HG03103 (cell line): ENCODE measurements around the gene ELL2.

Source experiments
- ATAC-seq: cut with Tn5 transposase; IDR thresholded peaks from one replicate; pipeline ENCODE4 v1.9.1; 2021; ENCODE audit warnings: low read depth; ENCODE audit not compliant: unreplicated experiment

Gene ELL2

DNA sequence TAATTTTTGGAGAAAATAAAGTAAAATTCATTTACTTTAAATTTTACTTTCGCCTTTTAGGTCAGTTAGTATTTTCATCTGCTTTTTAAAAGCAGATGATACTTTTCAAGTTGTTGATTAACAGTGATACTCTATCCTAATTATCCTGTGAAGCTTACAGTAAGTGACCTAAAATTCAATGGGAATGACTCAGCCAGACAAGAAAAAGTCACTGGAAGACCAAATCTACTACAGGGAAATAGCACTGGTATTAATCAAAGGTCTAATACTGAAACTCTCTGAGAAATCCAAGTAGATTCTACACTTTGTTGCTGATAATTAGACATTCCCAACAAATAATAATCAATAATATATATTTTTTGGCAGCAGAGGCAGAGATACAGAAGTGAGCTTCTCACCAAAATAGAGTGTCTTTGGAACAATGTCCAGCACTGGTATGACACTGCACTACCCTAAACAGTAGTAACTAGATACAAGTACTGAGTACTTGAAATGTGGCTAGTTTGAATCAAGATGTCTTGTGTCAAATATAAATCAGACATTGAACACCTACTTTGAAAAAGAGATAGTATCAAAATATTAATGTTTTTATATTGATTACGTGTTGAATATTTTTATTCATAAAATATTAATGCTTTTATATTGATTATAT lies 22.8 kb upstream of the ELL2 start:
- ATAC-seq = no peak

DNA sequence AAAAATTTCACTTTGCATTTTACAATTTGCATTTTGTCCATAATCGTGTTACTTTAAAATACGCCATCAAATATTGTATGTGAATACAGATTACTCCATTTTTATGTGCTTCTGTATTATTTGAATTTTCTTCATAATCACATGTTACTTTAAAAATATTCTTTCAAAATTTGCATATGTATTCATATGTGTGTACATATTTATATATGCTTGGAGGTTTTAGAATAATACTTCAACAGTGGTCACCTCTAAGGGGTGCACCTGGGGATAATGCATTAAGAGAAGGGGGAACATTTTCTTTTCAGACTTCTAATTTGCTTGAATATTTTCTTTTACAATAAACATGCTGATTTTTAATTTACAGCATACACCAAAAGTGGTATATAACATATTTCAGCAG lies 21.9 kb upstream of the ELL2 start:
- ATAC-seq = no peak

DNA sequence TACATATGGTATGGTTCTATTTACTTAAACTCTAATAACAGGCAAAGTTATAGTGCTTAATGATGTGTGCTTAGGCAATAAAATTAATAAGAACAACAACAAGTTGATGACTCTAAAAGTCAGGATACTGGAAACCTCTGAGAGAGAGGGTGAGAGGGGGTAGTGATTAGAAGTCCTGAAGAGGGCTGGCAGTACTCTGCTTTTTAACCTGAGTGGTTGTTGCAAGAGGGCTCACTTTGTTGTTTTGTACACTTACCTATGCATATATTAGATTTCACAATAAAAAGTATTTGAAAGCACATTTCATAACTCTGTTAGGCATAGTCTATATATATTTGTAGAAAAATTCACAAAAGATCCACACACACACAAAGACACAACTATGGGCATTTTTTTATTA lies 21.4 kb upstream of the ELL2 start:
- ATAC-seq = no peak

DNA sequence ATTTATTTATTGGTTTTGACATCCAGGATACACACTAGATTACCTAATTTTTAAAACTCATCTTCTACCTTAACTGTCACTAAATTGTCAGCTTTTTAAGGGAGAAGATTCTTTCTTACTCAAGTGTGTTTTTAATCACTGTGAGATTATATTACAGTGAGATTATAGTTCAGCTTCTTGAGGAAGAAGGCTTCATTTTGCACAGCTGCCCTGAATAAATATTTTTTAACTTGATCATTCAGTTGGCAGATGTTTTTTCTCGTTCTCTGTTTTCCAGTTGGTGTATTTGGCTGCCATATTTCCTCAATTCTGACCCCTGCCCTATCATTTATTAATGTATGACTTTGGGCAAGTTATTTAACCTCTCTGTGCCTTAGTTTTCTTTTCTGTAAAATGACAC lies 15.0 kb upstream of the ELL2 start:
- no peak for ATAC-seq

DNA sequence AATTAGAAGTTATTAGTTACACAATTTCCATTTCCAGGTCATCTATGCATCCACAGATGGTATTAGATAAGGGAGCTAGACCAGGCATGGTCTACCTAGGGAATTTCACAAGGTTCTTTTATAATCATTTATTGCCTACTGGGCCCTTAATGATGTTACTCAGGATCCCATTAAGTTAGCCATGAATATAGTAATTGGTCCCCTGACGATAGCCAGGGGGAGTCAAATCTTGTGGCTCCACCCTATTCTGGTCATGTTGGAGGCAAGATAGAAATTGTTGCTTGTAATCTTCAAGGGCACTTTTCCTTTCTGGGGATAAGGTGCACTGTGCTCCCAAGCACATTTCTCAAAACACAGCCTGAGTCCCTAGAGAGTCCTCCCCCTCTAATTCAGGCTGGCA lies 14.1 kb upstream of the ELL2 start:
- ATAC-seq = no peak

DNA sequence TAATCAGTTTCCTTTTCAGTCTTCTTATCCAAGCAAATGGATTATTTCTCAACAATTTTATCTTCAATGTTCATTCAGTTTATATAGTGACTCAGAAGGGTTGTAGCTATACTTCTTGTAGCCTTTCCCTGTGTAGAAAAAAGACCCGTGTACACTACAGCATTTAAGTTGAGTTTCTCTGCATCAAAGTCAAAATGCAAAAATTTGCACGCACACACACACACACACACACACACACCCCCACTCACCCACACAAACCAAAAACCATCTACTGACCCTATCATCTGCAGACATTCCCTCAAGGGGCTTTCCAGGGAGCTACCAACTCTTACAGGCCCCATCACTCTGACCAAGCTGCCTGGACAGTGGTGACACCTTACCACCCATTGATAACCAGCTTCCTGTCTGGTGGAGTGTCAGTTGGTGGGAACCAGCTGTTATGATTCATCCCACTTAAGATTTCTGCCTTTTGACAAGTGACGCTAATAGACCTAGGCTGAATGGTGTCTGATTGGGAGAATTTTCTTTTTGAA lies 12.2 kb upstream of the ELL2 start:
- no peak for ATAC-seq

DNA sequence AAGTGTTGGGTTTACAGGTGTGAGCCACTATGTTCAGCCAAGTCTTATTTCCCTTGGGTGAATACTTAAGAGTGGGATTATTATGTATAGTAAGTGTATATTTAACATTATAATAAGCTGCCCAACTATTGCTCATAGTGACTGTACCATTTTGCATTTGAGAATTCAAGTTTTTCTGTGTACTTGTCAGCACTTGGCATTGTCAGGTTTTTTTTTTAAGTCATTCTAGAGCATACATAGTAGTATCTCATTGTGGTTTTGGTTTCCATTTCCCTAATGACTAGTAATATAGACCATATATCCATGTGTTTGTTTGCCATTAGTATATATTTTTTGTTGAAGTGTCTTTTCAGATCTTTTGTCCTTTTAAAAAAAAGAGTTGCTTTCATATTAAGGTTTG lies 10.5 kb upstream of the ELL2 start:
- ATAC-seq = no peak

DNA sequence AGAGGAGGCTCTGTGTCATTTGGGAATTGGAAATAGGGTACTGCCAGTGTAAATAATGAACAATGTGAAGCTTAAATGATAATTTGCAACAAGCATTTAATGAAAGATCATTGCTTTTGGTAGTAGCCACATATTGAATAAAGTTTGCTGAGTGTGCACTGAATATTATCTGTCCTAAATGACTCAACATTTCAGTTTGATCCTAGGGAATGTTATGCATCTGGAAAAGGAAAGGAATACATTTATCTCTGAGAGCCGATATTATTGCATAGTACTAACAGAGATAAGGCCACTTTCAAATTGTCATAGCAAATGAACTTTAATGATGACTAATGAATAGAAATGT lies 8.7 kb upstream of the ELL2 start:
- ATAC-seq = no peak

DNA sequence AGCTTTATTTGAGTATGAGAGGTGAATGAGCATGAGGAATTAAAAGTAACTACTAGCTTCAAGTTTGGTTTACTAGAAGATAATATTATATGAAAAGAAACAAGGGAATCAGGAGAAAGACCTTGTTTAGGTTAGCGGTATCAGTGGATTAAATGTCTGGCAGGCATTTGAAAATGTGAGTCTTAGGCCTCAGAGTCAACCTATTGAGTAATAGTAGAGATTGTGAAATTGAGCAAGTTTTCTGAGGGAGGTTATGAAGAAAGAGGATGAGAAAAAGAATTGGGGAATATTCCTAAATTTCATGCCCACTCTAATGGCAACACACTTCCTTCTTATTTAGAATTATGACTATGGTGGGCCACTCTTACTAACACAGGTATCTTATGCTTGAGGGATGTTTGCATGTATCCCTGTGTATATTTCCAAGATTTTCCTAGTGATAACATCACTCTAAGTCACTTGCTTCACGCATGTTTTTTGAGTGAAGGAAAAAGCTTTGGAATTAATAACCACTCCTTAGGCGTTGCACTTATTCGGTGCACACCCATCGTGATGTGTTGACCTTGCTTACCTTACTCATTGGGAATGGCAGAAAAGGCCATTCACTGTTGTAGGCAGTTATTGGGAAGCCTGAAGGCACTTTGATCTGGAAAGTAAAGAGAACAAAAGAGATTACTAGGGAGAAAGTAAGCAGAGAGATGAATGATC lies 8.2 kb upstream of the ELL2 start:
- ATAC-seq = no peak

DNA sequence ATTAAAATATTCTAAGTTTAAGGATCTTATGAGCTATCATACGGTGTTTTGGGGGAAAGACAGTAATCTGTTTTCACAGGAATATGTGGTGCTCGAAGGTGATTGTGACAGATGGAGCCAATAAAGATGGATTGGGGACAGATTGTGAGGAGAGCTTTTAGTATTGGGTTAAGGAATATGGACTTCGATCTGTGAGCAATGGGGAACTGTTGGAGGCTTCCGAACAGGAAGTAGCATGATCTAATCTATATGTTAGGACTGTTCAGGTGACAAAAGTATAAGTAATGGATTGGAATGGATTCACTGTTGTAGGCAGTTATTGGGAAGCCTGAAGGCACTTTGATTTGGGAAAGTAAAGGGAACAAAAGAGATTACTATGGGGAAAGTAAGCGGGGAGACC lies 7.4 kb upstream of the ELL2 start:
- no peak for ATAC-seq

DNA sequence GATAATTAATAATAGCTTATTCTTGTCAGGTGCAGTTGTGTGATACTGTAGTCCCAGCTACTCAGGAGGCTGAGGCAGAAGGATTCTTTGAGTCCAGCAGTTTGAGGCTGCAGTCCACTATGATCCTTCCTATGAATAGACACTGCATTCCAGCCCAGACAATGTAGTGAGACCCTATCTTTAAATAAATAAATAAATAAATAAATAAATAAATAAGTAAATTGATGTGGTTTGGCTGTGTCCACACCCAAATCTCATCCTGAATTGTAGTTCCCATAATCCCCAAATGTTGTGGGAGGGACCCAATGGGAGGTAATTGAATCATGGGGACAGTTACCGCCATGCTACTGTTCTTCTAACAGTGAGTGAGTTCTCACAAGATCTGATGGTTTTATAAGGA lies 5.6 kb upstream of the ELL2 start:
- ATAC-seq = no peak

DNA sequence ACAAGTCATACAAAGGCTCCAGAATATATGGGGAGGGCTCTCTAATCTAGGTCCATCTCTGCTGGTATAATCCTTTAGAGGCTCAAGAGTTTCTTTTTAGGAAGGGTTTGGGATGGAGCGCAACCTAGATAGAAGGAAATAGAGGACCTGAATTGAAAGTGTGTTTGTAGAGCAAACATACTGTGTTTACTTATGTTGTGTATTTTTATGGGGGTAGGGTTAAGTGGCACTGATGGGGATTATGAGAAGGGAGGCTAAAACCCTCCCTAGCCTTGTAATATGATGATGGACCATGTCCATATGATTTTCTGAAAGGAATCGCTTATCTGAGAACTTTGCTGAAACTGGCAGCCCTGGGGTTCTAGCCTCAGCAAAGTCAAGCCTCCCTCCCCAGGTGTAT lies 4.4 kb upstream of the ELL2 start:
- ATAC-seq = no peak

DNA sequence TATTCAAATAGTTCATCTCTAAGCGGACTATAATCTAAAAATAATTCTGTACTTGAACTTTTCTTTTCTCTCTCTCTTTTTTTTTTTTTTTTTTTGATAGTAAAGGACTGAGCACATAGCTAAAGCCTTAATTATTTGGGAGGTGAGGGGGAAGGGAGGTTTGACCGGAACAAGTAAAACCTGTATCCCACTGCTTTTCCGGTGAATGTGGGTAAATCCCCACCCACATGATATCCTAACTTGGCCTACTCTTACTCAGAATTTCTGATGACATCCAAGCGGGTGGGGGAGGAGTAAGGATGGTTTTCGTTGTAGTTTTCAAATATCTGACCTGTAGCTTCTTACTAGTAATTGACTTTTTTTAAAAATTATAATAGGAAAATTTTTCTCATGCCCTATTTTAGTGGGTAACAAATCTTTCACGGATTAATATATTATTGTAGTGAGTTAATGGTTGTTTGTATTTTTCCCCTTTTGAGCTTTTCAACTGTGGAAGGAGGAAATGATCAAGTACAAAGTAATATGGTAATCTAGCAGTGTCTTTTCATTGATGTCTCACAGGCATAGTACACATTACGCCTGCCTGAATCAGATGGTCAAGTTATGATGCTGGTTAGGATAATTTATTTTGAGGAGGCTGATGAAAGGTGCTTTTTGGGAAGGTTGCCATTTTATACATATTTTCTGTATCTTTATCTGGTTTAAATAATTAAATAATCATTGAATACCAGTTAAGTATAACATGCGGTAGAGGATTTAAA lies 2.2 kb upstream of the ELL2 start:
- ATAC-seq = no peak

DNA sequence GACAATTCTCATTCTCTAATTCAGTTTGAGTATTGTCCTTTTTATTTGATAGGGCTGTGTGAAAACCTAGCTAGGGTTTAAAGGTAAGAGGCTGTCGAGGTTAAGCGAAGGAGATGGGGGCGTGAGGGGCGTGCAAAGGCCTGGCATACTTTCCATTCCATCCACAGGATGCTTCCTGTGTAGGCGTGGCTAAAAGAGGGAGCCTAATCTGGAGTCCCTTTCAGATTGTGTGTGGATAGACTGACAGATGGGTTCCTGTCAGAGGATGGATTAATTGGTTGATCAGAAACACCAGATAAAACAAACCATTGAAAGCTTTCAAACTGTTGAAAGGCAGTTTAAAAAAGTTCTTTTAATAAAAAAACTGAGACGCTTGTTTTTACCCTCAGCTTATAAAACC lies 1.1 kb upstream of the ELL2 start:
- no peak for ATAC-seq

DNA sequence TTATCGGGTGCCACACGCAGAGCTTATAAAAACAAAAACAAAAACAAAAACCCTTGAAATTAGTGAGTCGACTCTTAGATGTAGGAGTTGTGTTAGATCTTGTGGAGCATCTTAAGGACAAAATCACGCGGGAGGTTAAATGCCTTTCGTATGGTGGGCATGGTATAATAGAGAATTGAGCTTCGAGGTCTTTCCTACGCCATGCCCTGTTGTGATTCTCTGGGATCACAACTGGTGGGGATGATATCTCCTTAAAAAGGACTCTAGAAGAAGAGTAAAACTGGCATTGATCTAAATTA lies 773 bp upstream of the ELL2 start:
- no peak for ATAC-seq

DNA sequence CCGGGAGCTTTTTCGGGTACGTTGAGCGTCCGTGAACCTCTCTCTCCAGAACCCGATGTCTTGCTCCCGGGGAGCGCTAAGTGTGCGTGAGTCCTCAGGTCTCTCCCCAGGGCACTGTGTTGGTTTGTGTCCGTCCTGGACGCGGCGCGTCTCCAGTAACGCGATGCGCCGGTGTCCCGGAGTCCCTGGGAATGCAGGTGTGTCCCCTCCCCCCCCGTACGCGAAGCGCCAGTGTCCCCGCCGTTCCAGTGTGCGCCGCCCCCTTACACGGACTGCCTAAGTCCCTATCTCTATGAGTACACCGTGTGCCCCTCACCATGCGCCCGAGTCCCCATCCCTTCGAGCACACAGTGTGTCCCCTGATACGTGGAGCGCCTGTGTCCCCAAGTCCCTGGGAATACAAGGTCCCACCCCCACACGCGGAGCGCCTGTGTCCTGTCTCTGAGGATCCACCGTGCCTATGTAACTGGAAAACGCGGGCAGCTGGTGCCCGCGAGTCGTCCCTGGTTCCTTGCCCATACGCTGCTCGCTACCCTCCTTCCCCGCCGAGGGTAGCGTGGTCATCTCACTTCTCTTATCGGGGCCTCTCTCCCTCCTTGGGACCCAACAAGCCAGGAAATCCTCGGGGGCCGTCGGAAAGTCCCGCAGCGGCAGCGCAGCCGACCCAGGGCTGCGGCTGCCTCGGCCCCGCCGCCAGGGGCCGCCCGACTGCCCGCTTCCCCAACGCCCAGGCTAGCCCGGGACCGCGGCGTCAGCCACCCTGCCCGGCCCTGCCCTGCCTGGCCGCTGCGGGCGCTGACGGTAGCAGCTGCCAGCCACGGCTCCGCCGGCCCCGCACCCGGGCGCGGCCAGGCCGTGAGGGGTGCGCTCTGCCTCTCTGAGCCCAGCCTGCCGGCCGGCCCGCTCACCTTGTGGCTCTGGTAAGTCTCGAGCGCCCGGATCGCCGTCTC lies 709 bp downstream of the ELL2 start:
- peak; percentile 41 for ATAC-seq

DNA sequence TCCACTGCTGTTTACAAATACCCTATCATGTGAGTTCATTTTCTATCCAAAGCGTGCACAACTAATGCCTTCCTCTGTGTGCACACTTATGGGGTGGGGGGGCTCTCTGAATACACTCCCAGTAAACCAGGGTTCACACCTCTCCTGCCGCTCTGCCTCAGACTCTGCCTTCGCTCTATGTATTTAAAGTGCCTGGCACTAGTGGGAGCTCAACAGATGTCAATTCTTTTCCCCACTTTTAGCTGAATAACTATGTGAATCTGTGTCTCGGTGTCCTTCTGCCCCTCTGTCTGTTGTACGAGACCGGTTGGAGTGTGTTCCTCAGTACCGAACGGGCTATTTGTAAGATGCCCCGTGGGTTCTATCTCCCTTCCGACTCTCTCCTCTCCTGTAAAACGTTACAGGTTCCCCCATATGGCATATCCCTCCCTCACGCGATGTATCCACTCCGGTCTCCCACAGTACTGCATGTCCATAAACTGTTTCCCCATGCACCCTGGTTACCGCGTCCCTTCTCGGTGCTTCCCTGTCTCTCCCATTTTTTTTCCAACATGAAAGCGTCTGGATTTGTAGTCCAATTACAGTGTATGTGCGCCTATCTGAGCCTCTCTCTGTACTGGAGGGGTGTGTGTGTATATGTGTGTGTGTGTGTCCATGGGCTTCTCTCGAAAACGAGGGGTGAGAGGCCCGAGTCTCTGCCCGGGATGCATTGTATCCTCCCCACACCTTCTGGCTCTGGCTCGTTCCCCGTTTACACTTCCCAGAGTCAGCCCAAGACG lies 1.6 kb downstream of the ELL2 start:
- no peak for ATAC-seq

DNA sequence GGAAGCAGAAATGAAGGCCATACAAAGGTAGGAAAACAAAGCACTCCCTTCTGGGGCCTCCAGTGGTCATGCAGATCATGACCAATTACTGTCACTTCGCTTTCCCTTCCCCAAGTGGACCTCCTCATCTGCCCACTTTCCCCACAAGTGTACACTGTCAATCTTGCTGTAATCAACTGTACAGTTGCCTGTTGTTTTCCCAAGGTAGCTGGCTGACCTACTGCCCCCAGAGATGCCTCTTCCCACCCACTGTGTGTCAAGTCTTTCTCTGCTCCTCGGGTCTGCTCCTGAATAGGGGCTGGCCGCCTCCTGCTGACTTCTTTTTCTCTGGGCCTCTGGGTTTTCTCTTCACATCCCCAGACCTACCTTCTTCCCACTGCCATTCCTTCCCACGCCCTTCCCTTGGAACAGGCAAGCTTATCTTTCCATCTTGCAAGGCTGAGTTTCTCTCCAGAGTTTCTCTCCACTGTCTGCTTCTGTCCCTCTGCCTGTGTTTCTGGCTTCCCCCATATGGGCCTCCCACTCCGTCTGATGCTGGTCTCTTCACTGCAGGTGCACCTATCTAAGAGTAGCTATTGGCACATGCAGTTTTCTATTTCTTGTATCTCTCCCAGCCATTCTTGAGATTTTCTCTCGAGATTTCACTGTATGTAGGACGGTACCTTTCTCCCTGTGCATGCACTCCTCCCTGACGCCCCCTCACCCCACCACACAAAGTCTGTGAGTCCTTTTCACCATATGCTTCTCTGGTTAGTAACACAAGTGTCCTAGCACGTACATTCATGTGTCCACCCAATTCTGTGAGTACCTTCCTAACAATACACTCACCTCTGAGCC lies 2.4 kb downstream of the ELL2 start:
- no peak for ATAC-seq

DNA sequence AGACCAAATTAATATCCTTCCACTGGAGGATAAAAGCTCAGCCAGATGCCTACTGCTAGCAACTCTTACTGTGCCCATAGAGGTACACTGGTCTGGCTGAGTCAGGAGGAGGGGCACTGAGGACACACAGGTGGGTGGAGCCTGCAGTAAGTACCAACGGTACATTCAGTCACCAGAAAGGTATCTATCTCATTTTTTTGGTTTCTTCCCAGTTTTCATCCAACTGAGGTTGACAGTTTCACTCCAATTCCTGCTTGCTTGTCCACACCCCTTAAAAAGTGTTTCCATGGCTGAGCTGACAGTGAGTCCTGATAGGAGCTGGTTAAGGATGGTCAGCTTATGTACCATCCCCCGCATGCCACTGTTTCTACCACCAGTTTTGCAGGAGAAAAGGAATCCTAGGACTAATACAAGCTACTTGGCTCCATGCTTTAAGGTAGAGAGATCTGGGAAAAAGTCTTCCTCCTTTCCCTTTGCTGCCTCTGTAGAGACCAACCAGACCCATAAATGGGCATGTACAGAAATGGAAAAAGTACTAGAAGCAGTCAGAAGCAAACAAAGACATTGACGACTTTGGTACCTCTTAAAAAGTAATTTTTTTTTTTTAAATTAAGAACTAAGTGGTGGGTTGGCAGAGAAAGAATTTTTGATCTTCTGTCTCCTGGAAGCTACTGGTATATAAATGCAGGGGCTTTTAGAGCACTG lies 3.2 kb downstream of the ELL2 start:
- no peak for ATAC-seq
